ENCODE data around the gene WDR7.

The WDR7 gene

DNA sequence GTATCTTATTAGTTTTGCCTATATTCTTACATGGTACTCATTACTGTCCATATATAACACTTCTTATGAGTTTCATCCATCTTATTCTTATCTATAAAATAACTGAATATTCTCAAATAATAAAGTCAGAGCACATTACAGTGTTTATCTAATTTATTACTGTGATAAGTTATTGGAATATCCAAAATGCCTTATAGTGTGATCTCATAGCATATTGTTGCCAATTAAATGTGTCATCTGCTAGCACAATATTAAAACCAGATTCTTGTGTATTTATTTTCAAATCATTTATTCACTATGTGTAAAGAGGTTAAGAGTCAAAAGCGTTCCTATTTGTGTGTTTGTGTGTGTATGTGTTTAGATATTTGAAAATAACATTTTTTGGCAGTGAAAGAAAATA lies 151.9 kb downstream of the WDR7 start:
- DNase-seq (ENCODE audit: low read depth in 2 of 2) = no peak

DNA sequence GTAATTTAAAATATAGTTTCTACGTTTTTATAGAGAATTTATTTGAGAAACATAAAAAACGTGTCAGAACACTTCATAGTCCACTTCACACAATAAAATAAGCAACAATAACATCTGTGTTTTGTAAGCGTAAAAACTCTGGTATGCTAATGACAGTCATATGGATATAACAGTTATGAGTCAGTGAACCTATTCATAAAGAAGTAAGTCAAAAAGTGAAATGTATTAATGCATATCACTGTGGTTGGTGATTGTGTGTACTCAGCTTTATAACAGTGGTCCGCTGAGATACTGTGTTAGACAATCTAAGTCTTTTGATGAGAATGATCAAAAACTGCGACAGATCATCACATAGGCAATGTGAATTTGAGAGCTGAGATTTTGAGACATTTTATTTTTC lies 153.2 kb downstream of the WDR7 start:
- no peak for DNase-seq (ENCODE audit: low read depth in 2 of 2)

- no peak for DNase-seq (ENCODE audit: low read depth in 2 of 2)
Observed at GRCh38 chr18:56807901-56808300, 156.7 kb downstream of the WDR7 start.

DNA sequence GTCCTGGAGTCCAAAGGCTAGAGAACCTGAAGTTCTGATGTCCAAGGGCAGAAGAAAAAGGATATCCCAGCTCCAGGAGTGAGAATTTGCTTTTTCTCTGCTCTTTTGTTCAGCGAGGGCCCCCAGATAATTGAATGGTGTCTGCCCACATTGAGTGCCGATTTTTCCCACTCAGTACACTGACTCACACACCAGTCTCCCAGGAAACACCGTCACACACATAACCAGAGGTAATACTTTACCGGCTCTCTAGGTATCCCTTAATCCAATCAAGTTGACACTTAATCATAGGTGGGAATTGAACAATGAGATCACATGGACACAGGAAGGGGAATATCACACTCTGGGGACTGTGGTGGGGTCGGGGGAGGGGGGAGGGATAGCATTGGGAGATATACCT lies 161.5 kb downstream of the WDR7 start:
- DNase-seq (ENCODE audit: low read depth in 2 of 2) = no peak

DNA sequence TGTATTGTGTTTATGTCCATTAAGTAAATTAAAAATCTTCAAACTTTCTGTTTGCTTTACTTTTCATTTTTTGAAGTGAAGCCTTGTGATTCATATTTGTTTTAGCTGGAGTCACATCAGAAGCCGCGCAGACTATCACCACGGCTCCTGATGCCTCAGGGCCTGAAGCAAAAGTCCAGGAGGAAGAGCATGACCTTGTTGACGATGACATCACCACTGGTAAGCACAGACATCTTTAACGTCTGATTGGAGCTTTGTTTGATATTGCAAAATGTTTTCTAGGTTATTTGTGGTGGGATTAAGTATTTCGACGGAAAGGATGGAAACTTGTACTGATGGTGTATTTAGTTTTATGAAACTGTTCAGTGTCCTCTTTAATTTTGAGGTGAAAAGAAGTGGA lies 164.8 kb downstream of the WDR7 start:
- no peak for DNase-seq (ENCODE audit: low read depth in 2 of 2)

DNA sequence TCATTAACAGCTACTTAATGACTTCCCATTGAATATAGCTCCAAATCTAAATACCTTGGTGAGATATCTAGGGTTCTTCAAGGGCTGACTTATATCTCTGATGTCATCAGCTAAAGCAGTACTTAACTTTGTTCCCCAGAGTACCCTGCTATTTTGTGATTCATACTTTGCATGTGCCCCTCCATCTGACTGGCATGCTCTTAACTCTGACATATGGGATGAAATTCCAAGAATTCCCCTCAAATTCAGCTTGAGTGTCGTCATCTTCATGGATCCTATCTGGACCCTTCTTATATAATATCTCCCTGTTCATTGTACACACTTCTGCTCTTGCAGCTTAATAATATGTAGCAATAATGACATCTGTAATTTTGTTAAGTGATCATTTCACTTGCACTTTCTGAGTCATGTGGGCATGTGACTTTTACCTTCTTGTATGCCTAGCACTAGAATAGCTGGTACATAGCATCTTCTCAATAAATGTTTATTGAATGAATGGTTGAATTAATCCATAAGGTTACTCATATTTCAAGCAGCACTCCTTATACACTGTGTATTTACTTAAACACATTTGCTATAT lies 172.9 kb downstream of the WDR7 start:
- DNase-seq (ENCODE audit: low read depth in 2 of 2) = no peak

GRCh38 chr18:56825321-56825720 lies 174.2 kb downstream of the WDR7 start:
- DNase-seq (ENCODE audit: low read depth in 2 of 2) = no peak

DNA sequence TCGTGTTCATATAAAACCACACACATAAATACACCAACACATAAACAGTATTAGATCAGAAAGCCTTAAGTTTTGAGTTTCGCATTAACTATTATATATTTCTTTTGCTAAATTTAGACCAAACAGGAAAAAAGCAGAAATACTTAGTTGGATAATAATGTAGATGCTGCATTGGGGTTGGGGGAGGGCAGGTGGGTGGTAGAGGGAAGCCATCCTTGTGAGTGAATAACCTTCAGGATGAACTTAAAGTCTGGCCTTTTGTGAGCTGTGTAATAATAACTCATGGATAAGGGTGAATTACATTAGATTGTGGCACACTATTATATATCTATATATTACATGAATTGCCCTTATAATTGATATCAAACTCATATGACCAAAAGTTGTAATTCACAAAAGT lies 174.7 kb downstream of the WDR7 start:
- DNase-seq (ENCODE audit: low read depth in 2 of 2) = no peak

DNA sequence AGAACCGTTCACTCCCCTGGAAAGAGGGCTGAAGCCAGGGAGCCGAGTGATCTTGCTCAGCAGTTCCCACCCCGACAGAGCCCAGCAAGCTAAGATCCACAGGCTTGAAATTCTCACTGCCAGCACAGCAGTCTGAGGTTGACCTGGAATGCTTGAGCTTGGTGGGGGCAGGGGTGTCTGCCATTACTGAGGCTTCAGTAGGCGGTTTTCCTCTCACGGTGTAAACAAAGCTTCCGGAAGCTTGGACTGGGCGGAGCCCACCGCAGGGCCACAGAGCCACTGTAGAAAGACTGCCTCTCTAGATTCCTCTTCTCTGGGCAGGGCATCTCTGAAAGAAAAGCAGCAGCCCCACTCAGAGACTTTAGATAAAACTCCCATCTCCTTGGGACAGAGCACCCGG lies 180.8 kb downstream of the WDR7 start:
- DNase-seq (ENCODE audit: low read depth in 2 of 2) = no peak

GRCh38 chr18:56835331-56835730 lies 184.2 kb downstream of the WDR7 start:
- no peak for DNase-seq (ENCODE audit: low read depth in 2 of 2)

DNA sequence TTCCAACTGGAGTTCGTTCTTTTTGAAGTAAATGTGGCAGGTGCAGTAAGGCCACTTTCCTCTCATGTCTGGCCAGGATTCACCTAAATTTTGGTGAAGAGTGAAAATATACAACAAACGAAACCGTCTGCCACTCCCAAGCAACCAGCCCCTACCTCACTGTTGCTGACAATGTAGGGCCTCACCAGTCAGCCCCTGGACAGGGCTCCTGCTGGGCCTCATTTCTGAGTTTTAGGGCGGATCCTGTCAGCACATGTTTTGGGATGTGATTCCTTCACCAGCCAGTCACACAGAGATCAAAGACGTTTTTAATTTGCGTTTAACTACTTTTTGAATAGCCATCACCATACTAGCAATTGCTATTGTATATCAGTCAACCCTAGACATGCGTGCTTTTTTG lies 185.0 kb downstream of the WDR7 start:
- DNase-seq (ENCODE audit: low read depth in 2 of 2) = no peak

GRCh38 chr18:56841836-56842235 lies 190.7 kb downstream of the WDR7 start:
- DNase-seq (ENCODE audit: low read depth in 2 of 2) = no peak

- no peak for DNase-seq (ENCODE audit: low read depth in 2 of 2)
Observed at GRCh38 chr18:56843241-56843640, 192.1 kb downstream of the WDR7 start.

- no peak for DNase-seq (ENCODE audit: low read depth in 2 of 2)
Observed at GRCh38 chr18:56844556-56844955, 193.4 kb downstream of the WDR7 start.

GRCh38 chr18:56851774-56852173 lies 200.6 kb downstream of the WDR7 start:
- no peak for DNase-seq (ENCODE audit: low read depth in 2 of 2)

GRCh38 chr18:56853961-56854360 lies 202.8 kb downstream of the WDR7 start:
- no peak for DNase-seq (ENCODE audit: low read depth in 2 of 2)

GRCh38 chr18:56861244-56861643 lies 210.1 kb downstream of the WDR7 start:
- DNase-seq (ENCODE audit: low read depth in 2 of 2) = no peak

DNA sequence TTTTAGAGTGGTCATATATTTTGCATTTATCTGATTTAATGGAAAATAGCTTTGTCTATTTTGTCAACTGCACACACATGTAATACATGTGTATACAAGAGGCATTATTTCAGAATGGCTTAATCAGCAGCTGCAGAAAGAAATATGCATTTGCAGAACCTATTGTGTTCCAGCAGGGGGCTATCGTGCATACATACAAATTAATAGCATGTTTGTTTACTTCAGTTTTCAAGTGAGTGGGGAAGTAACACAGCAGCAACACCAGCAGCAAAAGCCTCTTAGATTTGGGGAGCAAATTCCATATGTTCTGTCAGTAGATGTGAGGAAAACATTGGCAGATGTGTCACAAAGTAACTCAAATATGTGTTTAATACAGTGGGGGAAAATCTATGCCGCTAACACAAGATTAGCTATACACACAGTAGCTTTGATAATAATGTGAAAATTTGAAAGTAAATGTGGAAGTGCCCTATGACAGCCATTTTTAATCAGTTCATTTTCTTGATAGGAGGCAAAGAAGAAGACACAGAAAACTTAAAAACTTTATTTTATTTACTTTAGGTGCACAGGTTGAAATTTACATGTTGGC lies 218.1 kb downstream of the WDR7 start:
- DNase-seq (ENCODE audit: low read depth in 2 of 2) = no peak

DNA sequence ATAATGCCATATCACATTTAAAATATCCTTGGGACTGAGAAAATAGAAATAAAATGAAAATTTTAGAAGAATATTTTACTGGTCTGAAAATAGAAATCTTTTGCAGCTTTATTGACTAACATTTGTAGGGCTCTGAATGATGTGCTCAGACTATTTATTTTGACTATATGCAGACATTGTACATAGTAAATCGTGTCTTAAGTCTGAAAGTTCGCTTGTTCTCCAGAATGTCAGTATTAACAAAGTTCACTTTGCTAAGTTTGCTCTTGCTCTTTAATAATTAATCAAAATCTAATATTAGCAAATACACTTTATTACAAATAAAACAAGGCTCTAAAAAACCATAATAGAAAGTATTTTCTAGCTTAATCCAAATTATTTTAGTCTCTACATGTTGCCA lies 219.8 kb downstream of the WDR7 start:
- DNase-seq (ENCODE audit: low read depth in 2 of 2) = no peak

DNA sequence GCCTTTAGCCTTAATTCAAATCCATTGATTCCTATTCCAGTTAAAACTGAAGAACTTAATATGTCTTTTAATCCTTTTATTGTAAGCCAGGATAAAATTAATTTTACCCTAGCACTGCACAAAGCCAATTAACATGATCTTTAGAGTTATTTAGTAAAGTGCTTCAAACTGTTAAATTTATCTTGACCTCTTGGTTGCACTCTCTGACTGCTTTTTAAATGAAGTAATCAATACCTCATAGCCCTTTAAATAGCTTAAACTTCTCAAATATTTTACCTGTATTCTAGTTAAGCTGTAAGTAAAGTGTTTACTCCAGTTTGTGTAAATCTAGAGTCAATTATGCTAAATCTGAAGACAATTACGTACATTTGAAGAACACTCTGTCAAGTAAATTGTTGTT lies 221.0 kb downstream of the WDR7 start:
- DNase-seq (ENCODE audit: low read depth in 2 of 2) = no peak

GRCh38 chr18:56873441-56874140 lies 222.4 kb downstream of the WDR7 start:
- DNase-seq (ENCODE audit: low read depth in 2 of 2) = no peak

GRCh38 chr18:56878711-56879110 lies 227.6 kb downstream of the WDR7 start:
- no peak for DNase-seq (ENCODE audit: low read depth in 2 of 2)

GRCh38 chr18:56884511-56884910 lies 233.4 kb downstream of the WDR7 start:
- no peak for DNase-seq (ENCODE audit: low read depth in 2 of 2)

- DNase-seq (ENCODE audit: low read depth in 2 of 2) = no peak
Observed at GRCh38 chr18:56888978-56889377, 237.8 kb downstream of the WDR7 start.
